ENCODE results near the gene TAS2R16. TPM values are rescaled to one million over a fixed set of nuclear protein-coding genes. Genes with fewer than 3 reads are reported as not detected.
A peak's percentile ranks its signal among the peaks of the same experiment; 100 is the strongest.

TAS2R16 gene
- not detected in 2 replicates for total RNA-seq (ENCODE audit: low replicate concordance)

DNA sequence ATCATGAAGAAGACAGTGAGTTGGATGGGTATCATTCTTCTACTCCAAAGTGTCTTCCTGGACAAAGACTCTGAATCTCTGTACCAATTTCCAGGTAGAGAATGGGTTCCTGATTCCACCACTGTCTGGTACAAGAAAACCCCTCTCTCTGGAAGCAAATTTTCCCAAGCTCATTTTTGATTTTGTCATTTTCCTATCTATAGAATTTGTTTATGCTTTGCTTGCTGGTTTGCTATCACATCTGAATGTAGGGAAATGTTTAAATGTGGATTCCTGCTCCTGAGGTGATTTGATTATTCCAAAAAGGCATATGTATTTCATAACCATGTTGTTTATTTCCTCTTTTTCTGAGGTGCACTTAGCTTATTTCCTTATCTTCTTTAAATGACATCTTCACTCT, at the start of gene TAS2R16:
Gene TAS2R16 (minus strand): TSS at position 101 of the 400 bp plus-strand sequence. CDS start 66 bp downstream, at position 35.
- DNase-seq (ENCODE audit: low read depth): no peak
- H3K4me3 ChIP-seq (ENCODE audit: low read depth, low read length): no peak within 1 kb of the TSS
- TF ChIP-seq CTCF (IDR thresholded peaks at IDR 0.05; ENCODE audit: insufficient read depth, low read length): no peak

GRCh38 chr7:123043642-123044041, 48.1 kb upstream of the TAS2R16 start:
- DNase-seq (ENCODE audit: low read depth): no peak
- H3K4me3 ChIP-seq (ENCODE audit: low read depth, low read length): no peak overlapping the region
- no peak for TF ChIP-seq CTCF (IDR thresholded peaks at IDR 0.05; ENCODE audit: insufficient read depth, low read length)

GRCh38 chr7:123041101-123041500, 45.6 kb upstream of the TAS2R16 start:
- no peak for TF ChIP-seq CTCF (IDR thresholded peaks at IDR 0.05; ENCODE audit: insufficient read depth, low read length)
- H3K4me3 ChIP-seq (ENCODE audit: low read depth, low read length): no peak overlapping the region
- peak; percentile 38 for DNase-seq (ENCODE audit: low read depth)

DNA sequence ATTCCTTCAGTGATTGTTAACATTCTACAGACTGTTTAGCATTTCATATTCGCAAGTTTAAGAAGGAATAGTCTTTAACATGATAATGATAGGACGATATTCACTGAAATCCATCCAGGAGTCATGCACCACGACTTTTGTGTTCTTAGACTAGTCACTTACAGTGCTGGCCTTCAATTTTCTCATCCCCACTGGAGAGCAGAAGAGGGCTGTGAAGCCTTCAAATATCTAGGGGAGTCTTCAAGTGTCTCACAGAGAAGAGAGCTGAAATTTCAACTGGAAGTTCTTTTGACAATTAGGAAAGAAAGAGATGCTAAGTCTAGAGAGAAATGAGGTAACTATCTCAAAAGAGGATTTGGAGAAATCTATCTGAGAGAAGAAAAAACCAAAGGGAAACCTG, 43.8 kb upstream of the TAS2R16 start:
- no peak overlapping the region for H3K4me3 ChIP-seq (ENCODE audit: low read depth, low read length)
- TF ChIP-seq CTCF (IDR thresholded peaks at IDR 0.05; ENCODE audit: insufficient read depth, low read length): no peak
- no peak for DNase-seq (ENCODE audit: low read depth)

DNA sequence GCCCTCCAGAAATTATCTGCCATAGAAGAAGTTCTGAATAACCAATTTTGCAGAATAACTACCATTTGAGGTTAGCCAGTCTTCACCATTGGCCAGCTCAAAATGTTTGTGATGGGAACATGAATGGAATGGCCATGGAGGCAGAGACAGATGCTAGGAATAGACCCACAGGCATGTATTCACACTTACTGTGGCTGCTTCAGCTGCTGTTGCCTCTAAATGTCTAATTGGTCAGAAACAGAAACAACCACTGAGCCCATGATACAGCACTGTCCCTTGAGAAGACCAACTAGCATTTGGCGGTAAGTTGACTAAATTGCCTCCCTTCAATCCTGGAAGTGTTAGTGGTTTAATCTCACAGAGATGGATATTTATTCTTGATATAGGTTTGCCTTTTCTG, 38.6 kb upstream of the TAS2R16 start:
- no peak for TF ChIP-seq CTCF (IDR thresholded peaks at IDR 0.05; ENCODE audit: insufficient read depth, low read length)
- H3K4me3 ChIP-seq (ENCODE audit: low read depth, low read length): no peak overlapping the region
- no peak for DNase-seq (ENCODE audit: low read depth)

DNA sequence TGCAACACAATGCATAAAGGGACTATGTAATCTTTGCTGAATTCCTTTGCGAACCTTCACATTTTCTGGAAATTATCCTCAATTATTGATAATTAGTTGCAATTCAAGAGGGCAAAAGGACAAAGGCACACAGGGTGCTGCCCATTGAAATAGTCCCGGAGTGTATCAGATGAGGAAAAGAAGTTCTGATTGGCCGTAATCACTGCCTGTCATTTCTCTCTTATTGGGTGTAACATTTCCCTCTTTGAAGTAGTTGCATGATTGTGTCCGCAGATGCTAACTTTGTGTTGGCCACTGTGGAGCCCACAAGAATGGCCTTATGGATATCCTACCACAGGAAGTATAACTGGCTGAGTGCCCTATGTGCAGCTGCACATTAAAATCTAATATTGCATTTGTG, 35.1 kb upstream of the TAS2R16 start:
- no peak for TF ChIP-seq CTCF (IDR thresholded peaks at IDR 0.05; ENCODE audit: insufficient read depth, low read length)
- no peak for DNase-seq (ENCODE audit: low read depth)
- no peak overlapping the region for H3K4me3 ChIP-seq (ENCODE audit: low read depth, low read length)

DNA sequence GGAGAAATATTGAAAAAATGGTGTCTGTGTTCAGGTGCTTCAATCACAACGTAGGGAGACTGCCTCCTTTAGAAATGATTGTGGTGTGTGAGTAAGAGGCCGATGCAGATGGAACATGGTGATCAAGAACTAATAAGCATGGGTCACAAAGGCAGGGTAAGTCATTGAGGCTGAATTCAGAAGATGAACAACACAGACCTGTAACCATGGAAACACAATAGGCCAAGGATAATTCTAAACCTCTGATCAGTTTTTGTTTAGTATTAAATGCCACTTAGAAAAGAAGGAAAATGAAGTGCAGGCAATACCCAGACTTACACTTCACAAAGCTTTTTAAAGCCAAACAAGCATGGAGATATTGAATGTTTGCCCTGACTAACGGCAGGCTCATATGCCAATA, 32.8 kb upstream of the TAS2R16 start:
- no peak for TF ChIP-seq CTCF (IDR thresholded peaks at IDR 0.05; ENCODE audit: insufficient read depth, low read length)
- no peak for DNase-seq (ENCODE audit: low read depth)
- H3K4me3 ChIP-seq (ENCODE audit: low read depth, low read length): no peak overlapping the region

All from fibroblast of the aortic adventitia (primary cell).